Measurements from ENCODE around the gene RTBDN.
"Not testable (repeated sequence)": the region's sequence is repeated elsewhere in the genome, so short reads cannot be mapped to it uniquely, and the experiment has no call there.

Gene RTBDN

GRCh38 chr19:12825254-12826131, 8.9 kb downstream of the RTBDN start:
- DNase-seq: no peak

- no peak for DNase-seq
Observed at GRCh38 chr19:12821761-12822160, 12.6 kb downstream of the RTBDN start.

GRCh38 chr19:12817810-12818209, 16.6 kb downstream of the RTBDN start:
- not testable (repeated sequence) for DNase-seq

GRCh38 chr19:12817188-12817587, 17.2 kb downstream of the RTBDN start:
- not testable (repeated sequence) for DNase-seq

- DNase-seq: no peak
Observed at GRCh38 chr19:12815088-12815487, 19.3 kb downstream of the RTBDN start.

- DNase-seq: peak in 54 of 56 donors; percentile 32 to 91 (median 73)
Observed at GRCh38 chr19:12806242-12807081, 27.9 kb downstream of the RTBDN start, which contains the start of gene RNASEH2A. Gene RNASEH2A, plus strand, starts transcription at chr19:12806584. Its CDS starts 90 bp downstream, at chr19:12806674.

- no peak for DNase-seq
Observed at GRCh38 chr19:12804051-12804450, 30.3 kb downstream of the RTBDN start.

- peak in 2 of 56 donors; percentile 43 to 55 for DNase-seq
Observed at GRCh38 chr19:12802267-12803106, 31.9 kb downstream of the RTBDN start.

GRCh38 chr19:12801466-12802266, 32.7 kb downstream of the RTBDN start, which contains the start of the genes PRDX2 and THSD8:
Gene PRDX2, minus strand, starts transcription at chr19:12801800. Its CDS starts 539 bp downstream, at chr19:12801261.
Gene THSD8, plus strand, starts transcription at chr19:12802069. Its CDS starts 3 bp downstream, at chr19:12802072.
- DNase-seq: peak in 51 of 56 donors; percentile 18 to 86 (median 63)

GRCh38 chr19:12800923-12801465, 33.4 kb downstream of the RTBDN start:
- peak in 6 of 56 donors; percentile 12 to 52 (median 42) for DNase-seq

GRCh38 chr19:12800466-12800770, 34.0 kb downstream of the RTBDN start:
- DNase-seq: no peak

GRCh38 chr19:12799742-12800465, 34.5 kb downstream of the RTBDN start:
- DNase-seq: no peak

- not testable (repeated sequence) for DNase-seq
Observed at GRCh38 chr19:12797607-12798006, 36.8 kb downstream of the RTBDN start.

- no peak for DNase-seq
Observed at GRCh38 chr19:12797141-12797587, 37.2 kb downstream of the RTBDN start.

GRCh38 chr19:12796146-12797071, 38.0 kb downstream of the RTBDN start:
- peak in 51 of 56 donors; percentile 17 to 83 (median 57) for DNase-seq

- no peak for DNase-seq
Observed at GRCh38 chr19:12794971-12795381, 39.4 kb downstream of the RTBDN start.

- no peak for DNase-seq
Observed at GRCh38 chr19:12794196-12794941, 40.0 kb downstream of the RTBDN start.

Measured in amygdala (tissue), 56 donors.